NT2/D1 (cell line): ENCODE measurements around the gene EIF4EBP3.

Source experiments
- DNase-seq: peaks from one replicate; pipeline ENCODE4 v3.0.0-alpha.2; 2011; ENCODE audit warnings: low read depth, low spot score
- H3K27me3 ChIP-seq: 2 replicates; pipeline ENCODE4 v1.6.0; 2011; ENCODE audit warnings: mild to moderate bottlenecking; ENCODE audit not compliant: insufficient read length, insufficient read depth
- H3K36me3 ChIP-seq: 2 replicates; pipeline ENCODE4 v1.6.1; 2011; ENCODE audit warnings: mild to moderate bottlenecking, low read length, mixed read lengths; ENCODE audit not compliant: insufficient read depth, insufficient read length
- H3K4me1 ChIP-seq: 2 replicates; pipeline ENCODE4 v1.5.1; 2011; ENCODE audit not compliant: insufficient read depth, insufficient read length
- H3K4me3 ChIP-seq: 2 replicates; pipeline ENCODE4 v1.5.1; 2011; ENCODE audit warnings: low read depth; ENCODE audit not compliant: insufficient read length
- H3K9ac ChIP-seq: 2 replicates; pipeline ENCODE4 v1.6.0; 2011; ENCODE audit warnings: low read depth; ENCODE audit not compliant: insufficient read length
- H3K9me3 ChIP-seq: 2 replicates; pipeline ENCODE4 v1.5.1; 2011; ENCODE audit warnings: mild to moderate bottlenecking, low read length; ENCODE audit not compliant: insufficient read depth
- SUZ12 ChIP-seq: IDR thresholded peaks from 2 replicates; pipeline ENCODE4 v1.6.1; 2011; ENCODE audit not compliant: insufficient read length, insufficient read depth; ENCODE audit errors: extremely low read depth
- YY1 ChIP-seq: IDR thresholded peaks from 2 replicates; pipeline ENCODE4 v1.6.1; 2011; ENCODE audit not compliant: insufficient read length, insufficient read depth
- ZNF274 ChIP-seq: IDR thresholded peaks from 2 replicates; pipeline ENCODE4 v1.6.1; 2011; ENCODE audit warnings: mild to moderate bottlenecking, low read depth, low read length

The EIF4EBP3 gene

DNA sequence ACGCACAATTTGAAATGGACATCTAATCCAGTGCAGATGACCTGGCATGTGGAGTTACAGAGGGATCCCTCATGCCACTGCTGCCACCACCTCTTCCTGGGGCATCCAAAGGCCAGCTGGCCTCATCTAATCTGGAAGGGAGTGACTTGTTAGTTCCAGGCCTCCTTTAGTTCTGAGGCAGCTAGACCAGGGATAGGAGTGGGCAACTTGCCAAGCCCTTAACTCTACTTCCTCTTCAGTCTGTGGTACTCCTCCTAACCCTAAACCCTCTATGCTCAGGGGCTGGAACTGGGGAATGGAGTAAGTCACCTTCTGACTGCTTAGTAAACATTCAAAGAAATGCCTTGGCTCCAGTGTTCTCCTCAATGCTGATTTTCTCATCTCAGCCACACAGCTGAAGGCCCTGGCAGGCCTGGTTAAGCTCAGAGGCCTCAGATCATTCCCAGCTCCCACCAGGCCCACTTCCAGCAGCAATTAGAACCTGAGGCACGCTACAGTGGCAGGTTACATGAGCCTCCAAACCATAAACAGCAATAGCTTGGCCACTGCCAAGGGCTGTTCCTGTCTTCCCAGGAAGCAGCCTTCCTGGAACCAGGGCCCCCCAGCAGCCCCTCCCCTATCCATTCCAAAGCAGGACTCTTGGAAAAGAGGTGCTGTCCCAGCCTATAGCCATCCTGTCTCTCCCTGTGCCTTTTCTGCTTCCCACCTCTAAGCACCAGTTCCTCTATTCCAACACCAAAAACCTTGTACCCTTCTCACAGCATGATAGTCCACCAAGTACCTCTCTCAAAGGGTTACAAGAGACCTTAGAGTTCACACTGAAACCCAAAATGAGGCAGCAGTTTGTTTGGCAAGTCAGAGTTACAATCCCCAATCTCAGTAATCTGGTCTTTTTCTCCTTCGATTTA lies 2.0 kb downstream of the EIF4EBP3 start:
- Histone ChIP-seq H3K9me3 (no peaks in the 10 kb centered on the region), H3K4me3 (no peak overlapping the region), H3K36me3 (peaks cover 54% of the 10 kb centered on the region), H3K9ac (no peak overlapping the region), H3K27me3 (no peaks in the 10 kb centered on the region), H3K4me1 (no peaks in the 10 kb centered on the region)
- no peak for TF ChIP-seq ZNF274
- TF ChIP-seq SUZ12, result no peak
- TF ChIP-seq YY1, result no peak
- DNase-seq, result no peak

DNA sequence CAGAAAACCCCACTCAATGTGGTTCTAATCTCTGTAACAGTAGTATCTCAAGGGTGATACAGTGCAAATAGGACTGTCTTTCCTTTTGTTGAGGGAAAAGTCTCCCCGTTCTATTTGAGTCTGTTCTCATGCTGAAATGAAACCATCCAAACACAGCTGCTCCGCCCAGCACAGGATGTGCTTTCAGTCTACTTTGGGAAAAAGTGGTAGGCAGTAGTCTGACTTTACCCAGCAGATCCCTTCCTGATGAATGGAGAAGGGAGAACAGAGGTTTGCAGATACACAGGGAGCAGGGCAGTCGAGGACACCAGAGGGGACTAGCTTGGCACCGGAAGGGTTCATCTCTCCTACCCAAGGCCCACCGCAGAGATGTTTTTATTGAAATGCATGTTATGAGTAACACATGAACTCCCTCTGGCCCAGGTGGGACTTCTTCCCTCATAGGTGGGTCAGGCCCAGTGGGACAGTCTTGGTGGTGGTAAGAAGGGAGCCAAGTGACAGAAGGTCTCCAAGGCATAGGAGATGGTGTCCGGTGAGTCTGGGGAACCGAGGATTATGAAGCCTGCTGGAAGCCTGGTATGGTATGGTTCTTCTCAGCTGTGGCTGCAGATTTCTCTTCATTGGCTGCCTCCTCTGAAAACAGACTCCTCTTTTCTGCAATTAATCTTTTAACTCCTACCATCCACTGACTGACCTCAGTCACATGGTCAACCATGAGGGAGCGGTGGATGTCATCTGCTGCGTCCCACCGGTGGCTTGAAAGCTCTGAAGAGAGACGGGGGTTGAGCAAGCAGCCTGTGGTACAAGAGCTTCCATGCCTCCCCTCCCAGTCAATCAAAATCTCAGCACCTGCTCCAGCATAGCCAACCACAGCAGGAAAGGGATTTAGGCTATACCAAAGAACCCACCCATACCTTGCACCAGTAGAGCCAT lies 3.0 kb downstream of the EIF4EBP3 start:
- Histone ChIP-seq H3K4me3 (no peak overlapping the region), H3K27me3 (no peaks in the 10 kb centered on the region), H3K9me3 (no peaks in the 10 kb centered on the region), H3K36me3 (peaks cover 56% of the 10 kb centered on the region), H3K9ac (no peak overlapping the region), H3K4me1 (no peaks in the 10 kb centered on the region)
- TF ChIP-seq ZNF274 (no peak), SUZ12 (no peak), YY1 (no peak)
- DNase-seq, result no peak

DNA sequence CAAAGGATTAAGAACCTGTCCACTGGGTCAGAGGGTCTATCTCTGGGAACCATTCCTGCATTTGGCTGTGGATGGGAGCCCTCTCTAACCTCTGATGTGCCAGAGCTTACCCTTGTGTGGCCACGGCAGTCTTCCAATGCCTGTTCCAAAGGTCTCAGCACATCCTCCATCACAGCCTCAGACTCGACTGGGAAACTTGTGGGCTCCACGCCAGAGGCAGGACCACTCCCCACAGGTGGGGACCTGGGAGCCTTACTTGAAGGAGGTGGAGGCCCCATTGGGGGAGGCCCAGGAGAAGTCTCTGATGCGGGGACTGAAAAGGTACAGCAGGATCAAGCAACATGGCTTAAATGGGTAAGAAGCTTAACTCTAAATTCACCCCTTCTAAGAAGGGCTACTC lies 4.4 kb downstream of the EIF4EBP3 start:
- Histone ChIP-seq H3K4me3 (no peak overlapping the region), H3K36me3 (peaks cover 62% of the 10 kb centered on the region), H3K27me3 (no peaks in the 10 kb centered on the region), H3K4me1 (no peaks in the 10 kb centered on the region), H3K9me3 (no peaks in the 10 kb centered on the region), H3K9ac (no peak overlapping the region)
- no peak for DNase-seq
- no peak for TF ChIP-seq YY1
- TF ChIP-seq ZNF274, result no peak
- TF ChIP-seq SUZ12, result no peak

DNA sequence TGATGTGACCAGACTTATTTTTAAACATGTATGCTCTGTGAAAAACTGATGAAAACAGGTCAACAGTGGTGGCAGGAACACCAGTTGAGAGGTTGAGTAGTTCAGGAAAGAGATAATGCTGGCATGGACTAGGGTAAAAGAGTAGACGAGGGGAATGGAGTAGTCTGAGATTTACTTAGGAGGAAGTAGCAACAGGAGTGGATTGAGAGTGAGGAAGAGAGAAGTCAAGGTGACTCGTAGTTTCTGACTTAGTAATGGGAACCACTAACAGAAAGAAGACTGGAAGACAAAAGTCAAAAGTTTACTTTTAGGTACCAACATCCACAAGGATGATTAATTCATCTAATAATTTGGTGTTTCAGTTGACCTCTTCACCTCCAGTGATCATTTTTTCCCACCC lies 6.2 kb downstream of the EIF4EBP3 start:
- H3K27me3 ChIP-seq, result no peaks in the 10 kb centered on the region
- no peaks in the 10 kb centered on the region for H3K4me1 ChIP-seq
- no peak for DNase-seq
- peaks cover 61% of the 10 kb centered on the region for H3K36me3 ChIP-seq
- no peak overlapping the region for H3K9ac ChIP-seq
- H3K4me3 ChIP-seq, result no peak overlapping the region
- no peaks in the 10 kb centered on the region for H3K9me3 ChIP-seq
- no peak for TF ChIP-seq YY1

DNA sequence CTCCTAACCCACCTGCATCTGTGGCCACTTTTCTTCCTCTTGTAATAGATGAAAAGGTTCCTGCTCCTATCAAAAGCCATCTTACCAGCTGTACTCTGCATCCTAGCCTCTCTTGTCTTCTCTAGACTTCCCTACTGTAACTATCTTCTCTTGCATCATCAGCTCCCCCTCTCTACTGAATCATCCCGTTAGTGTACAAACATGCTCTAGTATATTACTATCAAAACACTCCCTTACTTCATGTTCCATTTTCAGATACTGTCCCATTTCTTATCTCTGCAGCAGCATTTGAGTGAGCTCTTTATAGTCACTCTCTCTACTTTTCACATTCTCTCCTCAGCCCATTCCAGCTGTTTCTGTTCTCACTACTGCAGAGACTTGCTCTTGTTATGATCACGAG lies 7.0 kb downstream of the EIF4EBP3 start:
- Histone ChIP-seq H3K9me3 (no peaks in the 10 kb centered on the region), H3K36me3 (peaks cover 55% of the 10 kb centered on the region), H3K9ac (no peak overlapping the region), H3K4me3 (no peak overlapping the region), H3K27me3 (no peaks in the 10 kb centered on the region), H3K4me1 (no peaks in the 10 kb centered on the region)
- no peak for TF ChIP-seq SUZ12
- TF ChIP-seq YY1, result no peak
- no peak for TF ChIP-seq ZNF274
- DNase-seq, result no peak

DNA sequence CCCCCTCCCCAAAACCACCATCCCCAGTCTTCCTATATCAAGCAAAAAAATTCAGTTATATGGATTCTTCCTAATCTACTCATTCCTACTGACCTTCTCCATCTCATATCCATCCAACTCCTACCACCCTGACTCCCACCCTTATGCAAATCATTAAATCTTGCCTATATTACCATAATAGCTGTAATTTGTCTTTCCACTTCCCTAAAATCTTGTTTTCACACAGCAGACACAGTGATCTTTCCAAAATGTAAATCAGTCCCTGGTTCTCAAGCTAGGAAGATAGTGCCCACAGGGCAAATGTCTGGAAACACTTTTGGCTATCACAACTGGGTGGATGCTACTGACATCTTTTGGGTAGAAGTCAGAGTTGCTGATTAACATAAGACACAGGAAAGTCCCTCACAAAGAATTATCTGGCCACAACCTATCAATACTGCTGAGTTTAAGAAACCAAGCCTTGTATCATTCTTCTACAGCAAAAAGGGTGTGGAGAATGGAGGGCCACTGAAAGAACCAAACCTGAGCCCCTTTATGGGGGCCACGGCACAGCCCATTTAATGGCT lies 8.4 kb downstream of the EIF4EBP3 start:
- peaks cover 55% of the 10 kb centered on the region for H3K36me3 ChIP-seq
- DNase-seq, result no peak
- H3K4me3 ChIP-seq, result peak overlapping the region; percentile 73
- no peaks in the 10 kb centered on the region for H3K9me3 ChIP-seq
- TF ChIP-seq YY1 (no peak), SUZ12 (no peak), ZNF274 (no peak)
- peaks cover 2% of the 10 kb centered on the region for H3K4me1 ChIP-seq
- H3K27me3 ChIP-seq, result no peaks in the 10 kb centered on the region
- H3K9ac ChIP-seq, result peak overlapping the region; percentile 5

DNA sequence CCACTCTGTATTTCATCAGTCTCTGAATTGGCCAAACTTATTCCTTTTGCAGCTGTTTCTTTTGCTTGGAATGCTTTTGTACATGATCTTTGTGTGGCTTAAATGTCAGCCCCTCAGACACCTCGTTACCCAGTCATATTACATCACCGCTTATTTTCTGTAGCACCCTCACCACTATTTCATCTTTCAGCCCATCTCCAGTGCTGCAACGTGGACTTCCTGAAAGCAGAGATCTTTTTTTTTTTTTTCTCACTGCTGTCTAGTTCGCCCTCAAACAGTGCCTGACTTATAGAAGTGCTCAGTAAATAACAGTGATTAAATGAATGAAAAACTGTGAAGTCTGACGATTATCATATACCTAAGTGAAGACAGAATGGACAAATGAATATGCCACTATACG lies 9.0 kb downstream of the EIF4EBP3 start:
- Histone ChIP-seq H3K27me3 (no peaks in the 10 kb centered on the region), H3K4me3 (peak overlapping the region; percentile 73), H3K9me3 (no peaks in the 10 kb centered on the region), H3K36me3 (peaks cover 51% of the 10 kb centered on the region), H3K9ac (peak overlapping the region; percentile 93), H3K4me1 (peaks cover 2% of the 10 kb centered on the region)
- TF ChIP-seq YY1 (no peak), SUZ12 (no peak), ZNF274 (no peak)
- no peak for DNase-seq
